GM04503 (cell line): Measurements from ENCODE around the gene HDHD5.

Experiments
- DNase-seq: peaks from one replicate; pipeline ENCODE4 v3.0.0-alpha.2; 2012; ENCODE audit warnings: low read depth

The HDHD5 gene

DNA sequence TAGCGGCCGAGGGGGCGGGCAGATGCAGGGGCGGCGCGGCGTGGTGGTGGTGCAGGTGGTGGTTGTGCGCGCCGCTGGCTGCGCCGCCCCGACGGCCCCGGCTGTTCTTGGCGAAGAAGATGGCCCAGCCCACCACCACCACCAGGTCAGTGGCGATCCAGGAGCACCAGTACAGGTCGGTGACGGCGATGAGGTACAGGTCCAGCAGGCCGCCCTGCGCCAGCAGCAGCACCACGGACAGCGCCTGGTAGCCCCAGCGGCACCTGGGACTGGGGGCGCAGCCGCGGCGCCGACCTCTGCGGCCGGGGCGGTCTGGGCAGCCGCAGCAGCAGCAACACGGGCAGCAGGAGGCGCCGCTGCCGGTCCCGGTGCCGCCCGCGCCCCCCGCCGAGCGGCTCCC, 38.8 kb downstream of the HDHD5 start:
- no peak for DNase-seq

DNA sequence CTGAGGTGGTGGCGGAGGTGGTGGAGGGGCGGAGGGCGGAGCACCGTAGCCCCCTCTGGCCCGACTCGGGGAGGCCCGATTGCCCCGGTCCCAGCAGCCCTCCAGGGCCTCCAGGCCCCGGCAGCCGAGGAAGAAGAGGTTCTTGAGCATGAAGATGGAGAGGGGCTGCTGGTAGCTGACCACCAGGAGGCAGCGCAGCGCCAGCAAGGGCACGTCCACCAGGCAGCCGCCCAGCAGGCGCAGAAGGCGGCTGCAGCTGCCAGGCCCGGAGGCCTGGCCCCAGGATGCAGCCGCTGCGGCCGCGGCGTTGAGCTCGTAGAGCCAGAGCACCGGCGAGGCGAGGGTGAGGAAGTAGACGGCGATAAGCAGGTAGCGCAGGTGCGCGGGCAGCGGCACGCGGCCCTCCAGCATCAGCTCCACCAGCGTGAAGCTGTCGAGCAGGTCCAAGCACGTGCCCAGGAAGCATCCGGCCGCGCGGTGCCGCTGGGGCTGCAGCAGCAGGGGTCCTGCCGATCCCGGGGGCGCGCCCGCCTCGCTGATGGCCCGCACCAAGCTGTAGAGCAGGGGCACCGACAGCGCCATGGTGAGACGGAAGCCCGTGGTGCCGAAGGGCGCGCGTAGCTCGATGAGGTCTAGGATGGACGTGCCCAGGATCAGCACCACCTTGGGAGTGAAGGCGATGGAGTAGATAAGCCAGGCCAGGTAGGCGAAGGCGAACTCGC, 39.4 kb downstream of the HDHD5 start:
- no peak for DNase-seq

DNA sequence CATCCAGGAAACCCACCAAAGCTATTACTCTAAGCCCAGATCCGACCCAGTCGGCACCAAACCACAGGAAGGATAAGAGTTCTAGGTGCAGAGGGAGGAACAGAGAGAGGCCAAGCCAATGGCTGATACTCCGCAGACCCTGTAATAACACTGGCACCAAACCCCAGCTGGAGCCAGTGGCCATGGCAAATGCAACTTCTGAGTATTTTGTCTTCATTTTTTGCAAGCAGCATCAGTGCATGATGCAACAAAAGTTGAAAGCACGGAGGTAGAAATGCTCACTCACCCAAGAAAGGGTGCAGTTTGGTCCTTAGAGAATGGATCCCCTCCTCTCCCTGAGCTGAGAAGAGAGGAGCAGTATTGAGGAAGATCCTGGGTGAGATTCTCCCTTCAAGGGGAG, 40.7 kb downstream of the HDHD5 start:
- no peak for DNase-seq

DNA sequence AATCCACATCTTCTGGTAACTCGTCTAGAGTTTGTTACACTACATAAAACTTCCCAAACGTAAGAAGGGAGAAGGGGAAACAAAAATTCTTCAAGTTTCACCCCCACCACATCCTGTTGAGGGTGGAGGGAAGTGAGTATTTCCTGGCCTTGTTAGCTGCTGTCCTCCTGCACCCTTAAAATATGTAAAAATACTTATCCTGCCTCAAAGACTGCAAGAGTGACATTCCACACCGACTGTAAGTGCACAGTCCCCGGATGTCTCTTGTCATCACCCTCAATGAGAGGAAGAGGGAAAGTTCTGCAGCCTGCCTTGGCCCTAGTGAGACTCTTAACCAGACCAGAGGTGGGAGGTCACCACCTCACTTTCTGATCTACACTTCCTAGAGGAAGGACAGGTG, 41.2 kb downstream of the HDHD5 start:
- DNase-seq: no peak

DNA sequence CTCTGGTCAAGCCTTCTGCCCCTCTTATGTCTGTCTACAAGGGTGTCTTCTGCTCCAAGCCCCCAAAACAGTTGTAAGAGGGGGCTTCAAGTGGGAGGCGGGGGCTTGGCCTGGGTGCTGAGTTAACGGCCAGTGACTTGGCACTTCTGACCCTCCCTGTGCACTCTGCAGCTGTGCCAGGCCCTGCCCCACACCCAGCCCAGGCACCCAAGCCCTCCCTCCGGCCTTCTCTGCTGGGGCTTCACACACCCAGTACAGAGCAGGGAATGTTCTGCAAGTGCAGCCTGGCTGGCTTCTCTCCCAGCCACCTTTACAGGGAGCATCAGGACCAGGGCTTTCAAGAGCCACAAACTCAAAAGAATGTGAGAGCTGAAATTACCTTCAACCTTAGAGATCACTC, 41.7 kb downstream of the HDHD5 start:
- DNase-seq: no peak

DNA sequence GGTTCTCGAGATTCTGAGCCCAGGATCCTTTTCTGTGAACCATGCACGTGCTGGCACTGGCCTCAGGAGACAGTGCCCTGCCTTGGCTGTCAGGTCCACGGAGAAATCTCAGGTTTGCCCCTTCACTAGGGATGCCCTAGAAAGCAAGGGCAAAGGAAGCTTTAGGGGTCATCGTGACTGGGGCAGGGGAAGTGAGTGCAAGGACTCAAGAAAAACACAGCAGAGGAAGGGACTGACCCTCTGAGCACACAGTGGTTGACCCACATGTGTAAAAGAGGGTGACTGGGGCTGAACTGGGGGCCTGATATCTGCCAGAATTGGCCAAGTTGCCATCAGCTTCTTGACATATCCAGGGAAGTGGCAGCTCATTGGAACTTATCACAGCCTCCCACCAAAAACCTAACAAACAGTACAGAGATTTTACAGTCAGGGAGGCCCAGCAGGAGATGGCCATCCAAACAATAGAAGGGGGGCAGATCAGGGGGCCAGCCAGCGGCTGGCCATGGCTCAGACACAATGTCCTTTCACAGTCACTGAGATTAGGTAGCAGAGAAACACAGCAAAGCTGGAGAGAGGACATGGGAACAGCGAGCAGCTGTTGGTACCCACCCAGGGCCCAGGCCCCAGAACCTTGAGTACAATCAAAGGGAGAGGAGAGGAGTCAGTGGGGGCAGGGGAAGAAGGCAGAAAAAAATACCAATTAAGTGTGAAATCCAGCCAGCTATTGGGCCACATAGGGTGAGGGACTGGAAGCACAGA, 42.3 kb downstream of the HDHD5 start:
- DNase-seq: no peak

DNA sequence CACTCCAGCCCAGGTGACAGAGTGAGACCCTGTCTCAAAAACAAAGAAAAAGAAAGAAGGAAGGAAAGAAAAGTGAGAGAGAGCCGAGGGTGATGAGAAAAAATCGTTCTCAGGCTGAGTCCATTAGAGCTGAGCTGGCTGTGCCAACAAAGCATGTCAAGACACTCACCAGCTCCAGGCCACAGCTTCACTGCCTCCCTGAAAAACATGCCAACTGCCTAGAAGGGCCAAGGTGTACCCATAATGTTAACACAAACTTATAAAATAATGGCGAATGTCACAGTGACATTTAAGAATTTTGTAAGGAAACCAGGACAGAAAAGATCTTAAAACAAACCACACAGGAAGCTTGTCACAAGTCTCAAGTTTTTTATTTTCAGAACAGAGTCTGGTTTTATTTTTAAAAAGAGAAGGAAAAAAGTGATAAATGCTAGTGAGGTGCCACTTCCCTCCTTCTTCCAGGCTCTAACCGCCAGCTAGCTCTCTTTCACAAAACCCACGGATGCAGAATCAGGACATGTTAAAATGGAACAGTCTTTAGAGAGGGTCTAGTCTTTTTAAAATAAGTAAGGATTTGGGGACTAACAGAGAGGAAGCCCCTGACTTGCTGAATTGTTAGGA, 43.0 kb downstream of the HDHD5 start:
- no peak for DNase-seq

DNA sequence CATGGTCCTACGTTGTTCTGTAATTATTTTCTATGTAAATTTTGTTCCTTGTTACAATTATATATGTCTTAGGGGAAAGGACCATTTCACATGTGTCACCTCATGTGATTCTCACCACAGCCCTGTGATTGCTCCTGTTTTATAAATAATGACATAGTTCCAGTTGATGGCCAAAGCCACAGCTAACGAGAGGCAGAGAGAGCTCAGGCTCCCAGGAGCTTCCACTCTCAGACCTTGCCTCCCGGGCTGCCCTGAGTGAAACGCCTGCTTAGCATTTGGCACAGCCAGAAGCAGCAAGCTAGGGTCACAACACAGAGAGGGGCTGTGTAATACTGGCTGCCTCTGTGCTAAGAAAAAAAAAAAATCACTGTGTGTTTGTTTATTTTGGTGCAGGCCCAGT, 43.8 kb downstream of the HDHD5 start:
- no peak for DNase-seq

DNA sequence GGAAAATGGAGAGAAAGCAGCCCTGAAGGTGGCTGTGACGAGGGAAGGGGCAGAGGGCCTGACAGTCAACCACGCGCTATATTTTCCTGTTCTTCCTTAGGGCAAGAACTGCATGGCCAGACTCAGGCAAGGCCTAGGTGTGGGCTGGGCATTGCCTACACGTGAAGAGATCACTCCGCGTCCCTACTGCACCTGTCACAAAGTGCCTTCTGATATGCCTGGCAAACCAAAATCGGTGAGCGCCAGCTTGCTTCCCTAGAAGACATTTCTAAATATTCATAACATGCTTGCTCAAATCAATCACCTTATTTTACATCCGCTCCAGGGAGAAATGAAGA, 44.2 kb downstream of the HDHD5 start:
- DNase-seq: no peak

DNA sequence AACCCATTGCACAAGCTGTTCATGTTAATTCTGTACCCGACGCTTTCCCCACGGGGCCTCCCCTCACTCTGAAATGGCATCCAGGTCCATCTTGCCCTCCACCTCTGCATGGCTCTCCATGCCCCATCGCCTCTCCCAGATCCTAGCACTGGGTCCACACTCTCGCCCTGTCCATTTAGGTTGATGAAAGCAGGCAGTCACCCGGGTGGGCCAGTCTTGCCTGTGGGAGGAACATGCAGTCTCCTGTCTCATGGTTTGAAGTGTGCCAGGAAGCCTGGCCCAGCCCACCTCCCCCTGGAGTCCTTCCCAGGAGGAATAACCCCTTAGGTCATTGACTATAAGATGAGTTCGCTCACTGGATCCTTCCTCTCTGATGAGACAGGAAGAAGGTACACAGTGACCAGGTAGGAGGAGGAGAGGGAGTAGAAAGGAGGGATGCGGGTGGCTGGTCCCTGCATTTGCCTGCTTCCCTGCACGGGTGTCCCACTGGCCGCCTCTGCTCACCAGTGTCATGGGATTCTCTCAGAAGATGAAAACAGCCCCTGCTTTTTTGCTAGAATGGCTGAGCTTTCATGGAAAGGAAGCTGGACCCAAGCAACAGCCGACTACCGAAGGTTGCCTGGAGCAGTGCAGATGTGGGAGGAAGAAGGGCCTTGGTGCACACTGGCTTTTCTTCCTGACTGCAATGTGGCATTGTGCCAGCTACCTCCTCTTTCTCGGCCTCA, 44.7 kb downstream of the HDHD5 start:
- no peak for DNase-seq

DNA sequence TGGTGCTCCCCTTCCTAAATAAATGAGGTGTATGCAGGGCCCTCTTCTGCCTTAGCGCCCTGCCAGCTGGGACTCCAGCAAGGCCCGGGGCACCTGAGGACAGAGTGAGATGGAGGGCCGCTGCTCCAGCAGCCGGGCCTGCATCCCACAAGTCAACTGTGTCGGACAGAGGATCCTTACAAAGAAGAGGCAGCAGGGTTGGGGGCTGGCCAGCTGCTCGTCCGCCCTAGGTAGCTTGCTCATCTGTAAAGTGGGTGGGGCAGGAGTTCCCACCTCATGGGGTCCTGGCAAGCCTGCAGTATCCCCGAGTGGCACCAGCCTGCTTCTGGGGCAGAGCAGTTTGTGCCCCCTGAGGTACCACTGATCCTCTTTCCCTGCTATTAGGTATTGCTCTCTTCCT, 45.5 kb downstream of the HDHD5 start:
- no peak for DNase-seq

DNA sequence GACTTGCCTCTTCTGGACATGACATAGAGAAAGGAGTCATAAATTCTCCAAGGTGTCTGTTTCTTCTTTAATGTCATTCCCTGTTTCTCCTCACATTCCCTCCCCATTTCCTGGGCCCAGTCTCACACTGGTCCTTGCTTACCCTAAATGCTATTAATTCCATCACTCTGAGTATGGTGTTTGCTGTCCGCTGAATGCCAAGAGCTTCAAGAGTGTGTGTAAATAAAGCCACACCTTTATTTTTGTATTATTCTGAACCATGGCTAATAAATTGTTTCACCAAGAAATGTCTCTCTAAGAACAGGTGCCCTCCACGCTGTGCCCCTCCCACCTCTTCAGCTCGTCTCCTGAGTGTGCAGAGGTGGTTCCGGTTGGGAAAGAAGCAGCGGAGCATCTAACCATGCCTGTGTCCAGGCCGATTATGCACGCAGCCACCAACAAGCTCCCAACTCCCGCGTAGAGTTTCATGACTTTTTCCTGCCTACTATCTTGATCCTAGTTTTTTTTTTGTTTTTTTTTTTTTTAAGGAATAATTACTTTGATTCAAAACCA, 46.5 kb downstream of the HDHD5 start:
- DNase-seq: no peak

DNA sequence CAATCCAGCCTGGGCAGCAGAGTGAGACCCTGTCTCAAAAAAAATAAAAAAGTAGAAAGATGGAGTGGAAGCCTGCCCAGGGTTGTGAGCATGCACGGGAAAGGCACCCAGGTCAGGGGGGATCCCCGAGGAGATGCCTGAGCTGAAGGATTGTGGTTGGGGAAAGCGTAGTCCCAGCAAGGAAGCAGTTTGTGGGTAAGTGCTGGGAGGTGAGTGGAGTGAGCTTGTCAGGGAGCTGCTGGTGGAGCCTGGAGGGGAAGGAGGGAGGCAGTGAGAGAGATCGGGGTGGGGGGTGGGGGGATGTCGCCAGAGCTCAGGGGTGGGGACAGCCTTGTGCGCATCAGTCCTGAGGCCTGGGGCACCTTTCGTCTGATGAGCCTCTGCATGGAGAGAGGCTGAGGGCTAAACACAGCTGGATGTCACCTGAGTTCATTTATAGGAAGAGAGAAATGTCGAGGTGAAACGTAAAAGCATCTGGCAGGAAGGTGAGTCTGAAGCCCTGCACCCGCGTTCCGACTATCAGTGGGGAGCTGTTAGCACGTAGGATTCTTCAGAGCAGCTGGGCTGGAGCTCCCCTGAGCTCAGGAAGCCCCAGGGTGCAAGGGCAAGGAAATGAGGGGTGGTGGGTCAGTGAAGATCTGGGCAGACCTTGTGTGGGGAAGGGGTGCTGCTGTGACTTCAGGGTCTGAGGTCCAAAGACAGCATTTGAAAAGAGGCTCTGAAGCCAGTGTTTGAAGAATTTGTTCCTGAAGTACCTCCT, 48.1 kb downstream of the HDHD5 start:
- DNase-seq: no peak

DNA sequence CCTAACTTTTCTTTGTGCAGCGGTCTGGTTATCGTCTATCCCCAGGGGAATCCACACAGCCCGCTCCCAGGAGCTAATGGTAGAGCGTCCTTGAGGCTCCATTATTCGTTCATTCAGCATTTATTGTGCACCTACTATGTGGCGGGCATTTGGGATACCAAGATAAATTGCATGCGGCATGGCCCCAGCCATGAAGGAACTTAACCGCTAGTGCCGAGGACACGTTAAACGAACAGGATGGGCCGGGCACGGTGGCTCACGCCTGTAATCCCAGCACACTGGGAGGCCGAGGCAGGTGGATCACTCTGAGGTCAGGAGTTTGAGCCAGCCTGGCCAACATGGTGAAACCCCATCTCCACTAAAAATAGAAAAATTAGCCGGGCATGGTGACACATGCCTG, 49.1 kb downstream of the HDHD5 start:
- DNase-seq: no peak

DNA sequence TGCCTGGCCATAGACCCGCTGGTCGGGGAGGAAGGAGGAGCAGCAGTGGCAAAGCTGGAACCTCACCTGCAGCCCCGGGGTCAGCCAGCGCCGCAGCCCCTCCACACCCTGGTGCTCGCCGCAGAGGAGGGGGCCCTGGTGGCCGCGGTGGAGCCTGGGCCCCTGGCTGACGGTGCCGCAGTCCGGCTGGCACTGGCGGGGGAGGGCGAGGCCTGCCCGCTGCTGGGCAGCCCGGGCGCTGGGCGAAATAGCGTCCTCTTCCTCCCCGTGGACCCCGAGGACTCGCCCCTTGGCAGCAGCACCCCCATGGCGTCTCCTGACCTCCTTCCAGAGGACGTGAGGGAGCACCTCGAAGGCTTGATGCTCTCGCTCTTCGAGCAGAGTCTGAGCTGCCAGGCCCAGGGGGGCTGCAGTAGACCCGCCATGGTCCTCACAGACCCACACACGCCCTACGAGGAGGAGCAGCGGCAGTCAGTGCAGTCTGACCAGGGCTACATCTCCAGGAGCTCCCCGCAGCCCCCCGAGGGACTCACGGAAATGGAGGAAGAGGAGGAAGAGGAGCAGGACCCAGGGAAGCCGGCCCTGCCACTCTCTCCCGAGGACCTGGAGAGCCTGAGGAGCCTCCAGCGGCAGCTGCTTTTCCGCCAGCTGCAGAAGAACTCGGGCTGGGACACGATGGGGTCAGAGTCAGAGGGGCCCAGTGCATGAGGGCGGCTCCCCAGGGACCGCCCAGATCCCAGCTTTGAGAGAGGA, 49.8 kb downstream of the HDHD5 start:
- DNase-seq: no peak

DNA sequence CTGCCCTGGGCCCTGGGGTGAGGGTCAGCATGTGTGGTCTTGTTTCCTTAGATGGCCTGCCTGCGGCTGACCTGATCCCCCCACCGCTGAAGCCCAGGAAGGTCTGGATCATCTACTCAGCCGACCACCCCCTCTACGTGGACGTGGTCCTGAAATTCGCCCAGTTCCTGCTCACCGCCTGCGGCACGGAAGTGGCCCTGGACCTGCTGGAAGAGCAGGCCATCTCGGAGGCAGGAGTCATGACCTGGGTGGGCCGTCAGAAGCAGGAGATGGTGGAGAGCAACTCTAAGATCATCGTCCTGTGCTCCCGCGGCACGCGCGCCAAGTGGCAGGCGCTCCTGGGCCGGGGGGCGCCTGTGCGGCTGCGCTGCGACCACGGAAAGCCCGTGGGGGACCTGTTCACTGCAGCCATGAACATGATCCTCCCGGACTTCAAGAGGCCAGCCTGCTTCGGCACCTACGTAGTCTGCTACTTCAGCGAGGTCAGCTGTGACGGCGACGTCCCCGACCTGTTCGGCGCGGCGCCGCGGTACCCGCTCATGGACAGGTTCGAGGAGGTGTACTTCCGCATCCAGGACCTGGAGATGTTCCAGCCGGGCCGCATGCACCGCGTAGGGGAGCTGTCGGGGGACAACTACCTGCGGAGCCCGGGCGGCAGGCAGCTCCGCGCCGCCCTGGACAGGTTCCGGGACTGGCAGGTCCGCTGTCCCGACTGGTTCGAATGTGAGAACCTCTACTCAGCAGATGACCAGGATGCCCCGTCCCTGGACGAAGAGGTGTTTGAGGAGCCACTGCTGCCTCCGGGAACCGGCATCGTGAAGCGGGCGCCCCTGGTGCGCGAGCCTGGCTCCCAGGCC, 50.6 kb downstream of the HDHD5 start:
- no peak for DNase-seq

DNA sequence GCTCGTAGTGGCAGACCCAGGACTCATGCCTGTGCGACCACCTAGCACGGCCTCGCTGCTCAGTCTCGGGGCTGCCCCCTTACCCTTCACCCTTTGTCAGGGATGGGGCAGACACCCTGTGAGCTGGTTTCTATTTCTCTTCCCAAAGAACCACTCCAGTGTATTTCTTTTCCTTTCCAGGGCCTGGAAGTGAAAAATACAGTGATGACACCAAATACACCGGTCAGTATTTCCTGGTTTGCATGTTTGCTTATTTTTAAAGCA, 51.6 kb downstream of the HDHD5 start:
- DNase-seq: no peak

DNA sequence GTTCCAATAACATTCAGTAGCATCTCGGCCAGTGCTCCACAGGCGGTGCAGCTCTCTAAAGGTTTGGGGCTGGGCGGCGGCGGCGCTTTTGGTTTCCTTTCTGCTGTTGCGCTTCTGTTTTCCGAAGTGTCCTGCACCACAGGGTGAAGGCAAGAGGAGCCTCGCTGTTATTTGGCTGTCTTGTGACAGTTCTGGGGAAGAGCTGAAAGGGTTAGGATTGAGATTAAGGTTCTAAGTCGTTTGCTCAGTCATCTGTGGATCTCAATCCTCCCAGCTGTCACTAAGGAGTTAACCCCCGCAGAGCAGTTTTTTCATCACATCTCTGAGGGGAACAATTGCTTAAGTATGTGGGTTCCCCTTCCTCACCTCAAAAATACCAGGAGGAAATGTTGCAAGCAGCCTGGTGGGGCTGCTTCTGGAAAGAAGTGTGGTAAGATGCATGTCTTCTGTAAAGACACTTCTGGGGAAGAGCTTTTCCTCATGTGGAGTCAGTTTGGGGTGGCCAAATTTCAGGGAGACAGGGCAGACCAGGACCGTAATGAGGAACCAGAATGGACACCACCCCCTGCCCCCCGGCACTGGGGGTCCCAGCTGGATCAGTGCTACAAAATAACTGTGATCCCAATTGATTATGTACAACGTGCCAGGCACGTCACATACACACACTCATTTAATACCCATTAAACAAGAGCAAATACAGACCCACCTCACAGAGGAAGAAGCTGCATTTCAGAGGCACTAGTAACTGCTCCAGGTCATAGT, 52.1 kb downstream of the HDHD5 start:
- DNase-seq: no peak

DNA sequence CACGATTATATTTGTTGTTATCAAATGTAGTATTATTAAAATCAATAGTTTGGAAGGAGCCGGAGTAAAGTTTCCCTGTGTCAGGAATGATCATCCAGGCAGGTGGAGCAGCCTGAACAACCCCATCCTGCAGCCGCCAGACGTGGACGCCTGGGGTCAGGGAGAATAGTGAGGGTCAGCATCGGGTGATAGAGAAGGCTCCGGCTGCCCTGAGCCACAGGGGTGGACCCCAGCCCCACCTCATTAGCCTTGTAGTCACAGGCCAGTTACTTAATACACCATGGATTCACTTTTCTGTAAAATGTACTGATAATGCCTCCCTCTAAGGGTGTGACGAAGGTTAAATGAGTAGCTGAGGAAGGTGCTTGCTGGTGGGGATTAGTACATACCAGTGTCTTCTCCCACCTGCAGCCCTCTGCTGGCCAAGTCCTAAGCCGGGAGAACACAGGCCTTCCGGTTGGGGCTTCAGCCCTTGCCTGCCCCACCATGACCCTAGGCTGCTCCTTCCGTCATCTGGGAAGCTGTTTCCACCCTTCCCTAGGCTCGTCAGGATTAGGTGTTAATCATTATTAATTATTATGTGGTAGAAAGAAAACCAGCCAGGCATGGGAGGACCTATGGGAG, 52.8 kb downstream of the HDHD5 start:
- DNase-seq: no peak
